Osteoblast (primary cell): ENCODE measurements around the gene SLFN11. TPM values are rescaled to one million over a fixed set of nuclear protein-coding genes. Genes with fewer than 3 reads are reported as not detected.

Source experiments
- DNase-seq: peaks from one replicate; pipeline ENCODE4 v3.0.0; 2011; ENCODE audit warnings: low spot score, mixed read lengths; ENCODE audit not compliant: insufficient read length; ENCODE audit errors: missing footprints
- H2AFZ ChIP-seq: 2 replicates; pipeline ENCODE4 v1.6.0; 2011; ENCODE audit warnings: mild to moderate bottlenecking, low read length
- H3K27ac ChIP-seq: 2 replicates; pipeline ENCODE4 v1.5.1; 2011; ENCODE audit warnings: mild to moderate bottlenecking, low read depth, low read length, moderate library complexity
- H3K27me3 ChIP-seq: 2 replicates; pipeline ENCODE4 v1.6.0; 2012; ENCODE audit warnings: mild to moderate bottlenecking, control low read depth, inconsistent platforms, low read length, moderate library complexity; ENCODE audit not compliant: insufficient read depth
- H3K36me3 ChIP-seq: 2 replicates; pipeline ENCODE4 v1.5.1; 2011; ENCODE audit warnings: mild to moderate bottlenecking, low read length, control low read depth, moderate library complexity; ENCODE audit not compliant: insufficient read depth
- H3K4me1 ChIP-seq: 2 replicates; pipeline ENCODE4 v1.5.1; 2011; ENCODE audit warnings: mild to moderate bottlenecking, low read length, control low read depth, moderate library complexity; ENCODE audit not compliant: insufficient read depth
- H3K4me2 ChIP-seq: 2 replicates; pipeline ENCODE4 v1.6.0; 2011; ENCODE audit warnings: mild to moderate bottlenecking, low read length; ENCODE audit not compliant: insufficient read depth
- H3K4me3 ChIP-seq: fragments of 200-600 bp; sonication (generic); 3 replicates; pipeline ENCODE4 v1.5.1; 2012; ENCODE audit warnings: mild to moderate bottlenecking, low read length, inconsistent platforms; ENCODE audit not compliant: insufficient read depth
- H3K79me2 ChIP-seq: 2 replicates; pipeline ENCODE4 v1.6.0; 2012; ENCODE audit warnings: mild to moderate bottlenecking, low read length, control low read depth, inconsistent platforms; ENCODE audit not compliant: insufficient read depth
- H3K9me3 ChIP-seq: 2 replicates; pipeline ENCODE4 v1.5.1; 2011; ENCODE audit warnings: low read depth, low read length, control low read depth
- H4K20me1 ChIP-seq: 2 replicates; pipeline ENCODE4 v1.6.0; 2012; ENCODE audit warnings: mild to moderate bottlenecking, low read length, control low read depth; ENCODE audit not compliant: insufficient read depth
- total RNA-seq: library from RNA; depleted of rRNA; stranded (reverse); fragments of >200 nt; gene quantifications from 2 replicates; pipeline ENCODE4 v1.2.3, GENCODE V29; 2012
- TF ChIP-seq, protein P1 (sequence below): IDR thresholded peaks from 2 replicates; pipeline ENCODE4 v1.5.1; 2011; ENCODE audit warnings: mild to moderate bottlenecking, low read depth, low read length, moderate library complexity; ENCODE audit errors: extremely low read depth

Gene SLFN11
- total RNA-seq, 1 donor = 52.8 TPM

DNA sequence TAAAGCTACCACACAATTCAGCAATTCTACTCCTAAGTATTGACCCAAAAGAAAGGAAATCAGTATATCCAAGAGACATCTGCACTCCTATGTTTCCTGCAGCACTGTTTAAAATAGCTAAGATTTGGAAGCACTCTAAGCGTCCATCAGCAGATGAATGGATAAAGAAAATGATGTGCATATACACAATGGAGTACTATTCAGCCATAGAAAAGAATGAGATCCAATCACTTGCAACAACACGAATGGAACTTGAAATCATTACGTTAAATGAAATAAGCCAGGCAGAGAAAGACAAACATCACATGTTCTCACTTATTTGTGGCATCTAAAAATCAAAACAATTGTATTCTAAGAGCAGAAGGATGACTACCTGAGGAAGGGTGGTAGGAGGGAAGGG lies 1.5 kb downstream of the SLFN11 start:
- DNase-seq = no peak
- Histone ChIP-seq H3K27me3 (peaks cover 3% of the 10 kb centered on the region), H4K20me1 (no peaks in the 10 kb centered on the region), H3K27ac (no peak overlapping the region), H3K4me2 (peak overlapping the region; percentile 76), H2AFZ (no peak overlapping the region), H3K4me1 (no peaks in the 10 kb centered on the region), H3K4me3 (peak overlapping the region; percentile 12), H3K36me3 (peaks cover 2% of the 10 kb centered on the region), H3K9me3 (no peaks in the 10 kb centered on the region), H3K79me2 (peaks cover 23% of the 10 kb centered on the region)
- TF ChIP-seq, protein P1, sequence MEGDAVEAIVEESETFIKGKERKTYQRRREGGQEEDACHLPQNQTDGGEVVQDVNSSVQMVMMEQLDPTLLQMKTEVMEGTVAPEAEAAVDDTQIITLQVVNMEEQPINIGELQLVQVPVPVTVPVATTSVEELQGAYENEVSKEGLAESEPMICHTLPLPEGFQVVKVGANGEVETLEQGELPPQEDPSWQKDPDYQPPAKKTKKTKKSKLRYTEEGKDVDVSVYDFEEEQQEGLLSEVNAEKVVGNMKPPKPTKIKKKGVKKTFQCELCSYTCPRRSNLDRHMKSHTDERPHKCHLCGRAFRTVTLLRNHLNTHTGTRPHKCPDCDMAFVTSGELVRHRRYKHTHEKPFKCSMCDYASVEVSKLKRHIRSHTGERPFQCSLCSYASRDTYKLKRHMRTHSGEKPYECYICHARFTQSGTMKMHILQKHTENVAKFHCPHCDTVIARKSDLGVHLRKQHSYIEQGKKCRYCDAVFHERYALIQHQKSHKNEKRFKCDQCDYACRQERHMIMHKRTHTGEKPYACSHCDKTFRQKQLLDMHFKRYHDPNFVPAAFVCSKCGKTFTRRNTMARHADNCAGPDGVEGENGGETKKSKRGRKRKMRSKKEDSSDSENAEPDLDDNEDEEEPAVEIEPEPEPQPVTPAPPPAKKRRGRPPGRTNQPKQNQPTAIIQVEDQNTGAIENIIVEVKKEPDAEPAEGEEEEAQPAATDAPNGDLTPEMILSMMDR = no peak

DNA sequence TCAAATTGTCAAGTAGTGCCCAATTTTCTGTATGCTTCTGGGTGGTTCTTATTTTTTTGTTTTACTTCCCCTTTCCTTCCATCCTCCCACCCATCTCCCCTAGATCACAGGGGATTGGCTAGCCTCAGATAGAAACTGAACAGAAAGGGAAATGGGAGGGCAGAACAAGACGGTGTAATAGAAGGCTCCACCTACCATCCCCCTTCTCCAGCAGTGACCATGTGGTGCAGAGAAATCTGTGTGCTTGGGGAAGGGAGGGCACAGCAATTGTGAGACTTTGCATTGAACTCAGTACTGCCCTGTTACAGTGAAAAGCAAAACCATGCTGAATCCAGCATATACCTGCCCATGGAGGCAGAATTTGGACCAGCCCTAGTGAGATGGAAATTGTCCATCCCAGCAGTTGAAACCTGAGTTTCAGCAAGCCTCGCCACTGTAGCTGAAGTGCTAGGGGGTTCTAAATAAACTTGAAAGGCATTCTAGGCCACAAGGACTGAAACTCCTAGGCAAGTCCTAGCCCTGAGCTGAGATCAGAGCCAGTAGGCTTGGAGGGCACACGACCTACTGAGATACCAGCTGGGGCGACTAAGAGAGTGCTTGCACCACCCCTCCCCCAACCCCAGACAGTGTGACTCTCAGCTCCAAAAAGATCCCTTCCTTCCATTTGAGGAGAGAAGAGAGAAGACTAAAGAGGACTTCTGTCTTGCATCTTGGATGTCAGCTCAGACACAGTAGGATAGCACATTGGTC lies 5.2 kb downstream of the SLFN11 start:
- H3K36me3 ChIP-seq = peaks cover 6% of the 10 kb centered on the region
- H3K79me2 ChIP-seq = peaks cover 22% of the 10 kb centered on the region
- no peak overlapping the region for H3K27ac ChIP-seq
- peaks cover 3% of the 10 kb centered on the region for H3K27me3 ChIP-seq
- H3K9me3 ChIP-seq = no peaks in the 10 kb centered on the region
- H4K20me1 ChIP-seq = no peaks in the 10 kb centered on the region
- H3K4me3 ChIP-seq = no peak overlapping the region
- H3K4me2 ChIP-seq = no peak overlapping the region
- H2AFZ ChIP-seq = no peak overlapping the region
- TF ChIP-seq, protein P1 = no peak
- no peaks in the 10 kb centered on the region for H3K4me1 ChIP-seq
- DNase-seq = no peak

DNA sequence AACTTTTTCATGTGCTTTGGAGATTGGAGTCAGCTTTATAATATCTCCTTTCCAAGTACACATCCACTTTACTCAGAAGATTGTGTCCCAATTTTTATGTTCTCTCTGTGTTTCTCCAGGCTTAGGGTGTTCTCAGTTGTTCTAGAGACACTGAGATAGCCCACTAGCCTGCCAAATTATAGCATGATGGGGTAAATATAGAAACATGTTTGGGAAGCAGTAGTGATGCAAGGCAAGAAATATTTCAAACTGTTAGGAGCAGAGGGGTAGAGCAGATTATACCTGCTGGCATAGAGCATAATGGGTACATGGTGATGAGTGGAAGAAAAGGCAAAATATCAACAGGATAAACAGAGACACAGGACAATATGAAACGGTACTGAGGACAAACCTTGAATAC lies 12.4 kb downstream of the SLFN11 start:
- no peak for DNase-seq
- H3K4me1 ChIP-seq = no peaks in the 10 kb centered on the region
- peaks cover 6% of the 10 kb centered on the region for H4K20me1 ChIP-seq
- H3K9me3 ChIP-seq = no peaks in the 10 kb centered on the region
- no peak overlapping the region for H2AFZ ChIP-seq
- TF ChIP-seq, protein P1 = no peak
- H3K79me2 ChIP-seq = peaks cover 3% of the 10 kb centered on the region
- no peak overlapping the region for H3K27ac ChIP-seq
- no peak overlapping the region for H3K4me2 ChIP-seq
- H3K36me3 ChIP-seq = peaks cover 13% of the 10 kb centered on the region
- no peak overlapping the region for H3K4me3 ChIP-seq
- H3K27me3 ChIP-seq = no peaks in the 10 kb centered on the region

GRCh38 chr17:35359398-35359797 lies 14.0 kb downstream of the SLFN11 start:
- no peak for DNase-seq
- peaks cover 20% of the 10 kb centered on the region for H3K36me3 ChIP-seq
- TF ChIP-seq, protein P1 = no peak
- no peak overlapping the region for H3K4me2 ChIP-seq
- no peak overlapping the region for H2AFZ ChIP-seq
- H3K79me2 ChIP-seq = peaks cover 3% of the 10 kb centered on the region
- H3K4me3 ChIP-seq = no peak overlapping the region
- peaks cover 8% of the 10 kb centered on the region for H4K20me1 ChIP-seq
- H3K27ac ChIP-seq = no peak overlapping the region
- no peaks in the 10 kb centered on the region for H3K9me3 ChIP-seq
- H3K4me1 ChIP-seq = no peaks in the 10 kb centered on the region
- H3K27me3 ChIP-seq = no peaks in the 10 kb centered on the region
